Measurements from ENCODE around the gene PSMA7.

GRCh38 chr20:62183426-62184142 is 40.4 kb upstream of the PSMA7 start:
- TF ChIP-seq CTCF (IDR thresholded peaks at IDR 0.05): no peak
- no peak for TF ChIP-seq POLR2A (IDR thresholded peaks at IDR 0.05)

Data from Peyer's patch (tissue), 4 donors.